ENCODE measurements around the gene RPA3.
"Not testable (repeated sequence)": the region's sequence is repeated elsewhere in the genome, so short reads cannot be mapped to it uniquely, and the experiment has no call there.

The RPA3 gene

DNA sequence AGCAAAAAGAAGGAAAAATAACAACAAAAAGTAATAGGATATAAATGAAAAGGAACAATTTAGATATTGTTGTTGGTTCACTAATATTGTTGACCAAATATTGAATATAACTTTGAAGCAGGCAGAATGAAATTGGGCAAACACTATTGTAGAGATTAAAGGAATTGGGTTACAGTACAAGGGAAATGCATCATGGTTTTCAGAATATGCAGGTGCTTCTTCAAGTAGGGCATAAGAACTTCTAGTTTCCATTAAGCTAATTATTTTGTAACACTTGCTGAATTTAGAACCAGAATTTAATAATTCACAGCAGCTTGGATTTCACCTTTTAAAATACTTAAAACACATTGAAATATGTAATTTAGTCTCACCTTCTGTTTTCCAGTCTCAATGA is 36.5 kb downstream of the RPA3 start:
- no peak overlapping the region for H3K27ac ChIP-seq
- TF ChIP-seq ZFX (IDR thresholded peaks at IDR 0.05), result no peak
- TF ChIP-seq, protein P1, sequence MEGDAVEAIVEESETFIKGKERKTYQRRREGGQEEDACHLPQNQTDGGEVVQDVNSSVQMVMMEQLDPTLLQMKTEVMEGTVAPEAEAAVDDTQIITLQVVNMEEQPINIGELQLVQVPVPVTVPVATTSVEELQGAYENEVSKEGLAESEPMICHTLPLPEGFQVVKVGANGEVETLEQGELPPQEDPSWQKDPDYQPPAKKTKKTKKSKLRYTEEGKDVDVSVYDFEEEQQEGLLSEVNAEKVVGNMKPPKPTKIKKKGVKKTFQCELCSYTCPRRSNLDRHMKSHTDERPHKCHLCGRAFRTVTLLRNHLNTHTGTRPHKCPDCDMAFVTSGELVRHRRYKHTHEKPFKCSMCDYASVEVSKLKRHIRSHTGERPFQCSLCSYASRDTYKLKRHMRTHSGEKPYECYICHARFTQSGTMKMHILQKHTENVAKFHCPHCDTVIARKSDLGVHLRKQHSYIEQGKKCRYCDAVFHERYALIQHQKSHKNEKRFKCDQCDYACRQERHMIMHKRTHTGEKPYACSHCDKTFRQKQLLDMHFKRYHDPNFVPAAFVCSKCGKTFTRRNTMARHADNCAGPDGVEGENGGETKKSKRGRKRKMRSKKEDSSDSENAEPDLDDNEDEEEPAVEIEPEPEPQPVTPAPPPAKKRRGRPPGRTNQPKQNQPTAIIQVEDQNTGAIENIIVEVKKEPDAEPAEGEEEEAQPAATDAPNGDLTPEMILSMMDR (conservative IDR thresholded peaks at IDR 0.05), result no peak

DNA sequence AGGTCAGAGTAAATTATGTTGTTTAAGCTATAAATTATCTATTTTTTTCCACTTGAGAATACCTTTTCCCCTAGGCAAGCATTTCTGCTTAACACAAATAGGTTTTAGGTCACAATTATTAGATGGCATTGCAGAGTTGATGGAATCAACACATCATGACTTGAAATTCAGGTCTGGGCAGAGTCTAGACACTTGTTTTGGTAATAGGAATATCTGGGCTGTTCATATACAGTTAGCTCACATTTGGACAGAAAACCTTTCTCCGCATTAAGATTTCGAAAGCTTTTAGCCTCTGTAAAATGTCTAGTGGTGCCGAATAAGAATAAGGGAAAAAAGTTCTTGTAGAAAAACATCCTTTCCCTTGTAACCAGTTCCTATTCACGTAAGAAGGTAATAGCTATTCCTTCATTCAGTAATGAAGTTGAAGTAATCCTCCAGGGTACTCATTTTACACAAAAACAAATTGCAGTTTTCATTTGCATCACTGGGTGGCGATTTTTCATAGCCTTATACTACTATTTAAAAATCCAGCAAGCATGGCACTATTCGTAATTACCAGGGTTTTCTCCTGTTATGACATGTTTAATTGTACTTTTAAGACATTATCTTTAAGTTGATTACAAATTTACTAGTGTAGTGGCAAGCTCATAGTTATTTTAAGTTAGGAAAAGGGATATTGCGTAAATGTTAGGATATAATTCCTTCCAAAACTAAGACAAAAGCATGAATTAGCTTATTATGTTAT is 37.0 kb downstream of the RPA3 start:
- no peak for TF ChIP-seq ZFX (IDR thresholded peaks at IDR 0.05)
- TF ChIP-seq, protein P1 (conservative IDR thresholded peaks at IDR 0.05), result peak; percentile 82
- H3K27ac ChIP-seq, result no peak overlapping the region

DNA sequence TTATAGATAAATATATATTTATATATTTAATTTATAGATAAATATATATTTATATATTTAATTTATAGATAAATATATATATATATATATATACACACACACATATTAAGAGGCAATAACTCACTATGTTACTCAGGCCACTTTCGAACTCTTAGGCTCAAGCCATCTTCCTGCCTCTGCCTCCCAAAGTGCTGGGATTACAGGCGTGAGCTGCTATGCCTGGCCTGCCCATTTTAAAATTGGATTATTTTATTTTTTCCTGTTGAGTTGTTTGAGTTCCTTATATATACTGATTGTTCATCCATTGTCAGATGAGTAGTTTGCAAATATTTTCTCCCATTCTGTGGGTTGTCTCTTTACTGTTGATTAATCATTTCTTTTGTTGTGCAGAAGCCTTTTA is 38.8 kb downstream of the RPA3 start:
- not testable (repeated sequence) for H3K27ac ChIP-seq

DNA sequence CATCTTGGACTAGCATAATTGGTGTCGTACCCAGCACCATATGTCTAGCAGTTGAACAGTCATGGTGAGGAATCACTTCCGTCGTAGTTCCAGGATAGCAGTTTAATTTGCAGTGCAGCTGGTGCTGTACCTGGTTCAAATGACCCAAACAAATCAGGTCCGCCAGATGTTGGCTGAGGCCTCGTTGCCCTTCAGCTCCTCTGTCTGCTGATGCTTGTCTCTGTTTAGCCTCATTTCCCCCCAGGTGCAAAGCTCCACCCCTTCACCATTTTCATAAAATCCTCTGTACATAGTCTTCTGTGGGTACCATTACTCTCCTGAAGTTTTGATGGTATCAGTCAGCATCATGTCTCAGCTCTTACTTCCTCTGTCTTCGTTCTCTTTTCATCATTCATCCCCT is 42.7 kb downstream of the RPA3 start:
- TF ChIP-seq, protein P1 (conservative IDR thresholded peaks at IDR 0.05), result no peak
- TF ChIP-seq ZFX (IDR thresholded peaks at IDR 0.05), result no peak
- no peak overlapping the region for H3K27ac ChIP-seq

DNA sequence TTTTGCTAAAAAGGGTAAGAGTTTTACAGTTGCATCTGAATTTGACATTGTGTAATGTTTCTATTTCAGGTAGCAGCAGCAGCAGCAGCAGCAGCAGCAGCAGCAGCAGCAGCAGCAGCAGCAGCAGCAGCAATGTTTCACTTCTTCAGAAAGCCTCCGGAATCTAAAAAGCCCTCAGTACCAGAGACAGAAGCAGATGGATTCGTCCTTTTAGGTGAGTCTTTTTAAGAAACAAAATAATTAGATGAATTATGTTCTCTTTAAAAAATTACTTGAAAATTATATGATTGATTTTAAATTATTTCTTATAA is 45.2 kb downstream of the RPA3 start:
- TF ChIP-seq, protein P1 (conservative IDR thresholded peaks at IDR 0.05), result no peak
- TF ChIP-seq ZFX (IDR thresholded peaks at IDR 0.05), result no peak
- H3K27ac ChIP-seq, result no peak overlapping the region

DNA sequence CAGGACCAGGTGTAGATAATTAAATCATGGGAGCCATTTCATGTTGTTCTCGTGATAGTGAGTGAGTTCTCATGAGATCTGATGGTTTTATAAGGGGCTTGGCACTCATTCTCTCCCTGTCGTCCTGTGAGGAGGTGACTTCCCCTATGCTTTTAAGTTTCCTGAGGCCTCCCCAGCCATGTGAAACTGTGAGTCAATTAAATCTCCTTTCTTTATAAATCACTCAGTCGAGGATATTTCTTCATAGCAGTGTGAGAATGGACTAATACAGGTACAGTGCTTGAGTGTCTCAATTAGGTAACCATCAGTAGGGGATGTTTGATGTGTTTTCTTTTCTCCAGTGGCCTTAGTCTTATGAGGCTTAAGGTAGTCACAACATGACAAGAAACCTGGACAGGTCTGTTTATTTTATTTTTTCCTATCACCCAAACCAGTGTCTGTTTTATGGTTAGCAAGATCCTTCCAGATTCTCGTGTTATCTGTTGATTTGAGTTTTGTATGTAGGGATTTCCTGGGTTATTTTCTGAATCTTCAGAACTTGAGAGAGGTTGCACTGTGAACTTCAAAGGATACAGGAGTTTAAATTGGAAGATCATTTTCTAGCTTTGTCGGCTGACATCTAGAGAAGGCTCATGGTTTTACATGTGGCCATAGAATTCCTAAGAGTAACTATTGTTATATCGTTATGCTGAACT is 45.7 kb downstream of the RPA3 start:
- no peak overlapping the region for H3K27ac ChIP-seq

DNA sequence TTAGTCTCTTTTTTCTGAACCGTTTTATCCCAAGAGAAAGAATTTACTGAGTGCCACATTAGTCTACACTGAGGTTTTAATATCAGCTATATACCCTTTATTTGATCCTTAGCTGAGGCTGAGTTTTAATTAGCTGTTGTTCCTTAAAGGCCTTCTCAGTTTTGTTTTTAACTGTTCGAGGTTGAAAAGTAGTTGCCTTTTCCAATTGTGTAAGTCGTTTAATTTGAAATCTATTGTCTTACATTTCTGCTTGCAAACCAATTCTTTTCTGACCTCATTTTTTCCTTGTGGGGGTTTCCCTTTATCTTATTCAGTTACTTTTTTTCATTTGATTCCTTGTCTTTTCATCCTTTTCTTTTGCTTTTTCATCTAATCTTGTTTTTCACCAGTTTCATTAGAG is 47.0 kb downstream of the RPA3 start:
- no peak overlapping the region for H3K27ac ChIP-seq
- TF ChIP-seq ZFX (IDR thresholded peaks at IDR 0.05), result no peak
- TF ChIP-seq, protein P1 (conservative IDR thresholded peaks at IDR 0.05), result no peak

More for the DNA sequence above, 45.7 kb downstream of the RPA3 start:
- TF ChIP-seq, protein P1 (conservative IDR thresholded peaks at IDR 0.05), result no peak
- TF ChIP-seq ZFX (IDR thresholded peaks at IDR 0.05), result no peak

DNA sequence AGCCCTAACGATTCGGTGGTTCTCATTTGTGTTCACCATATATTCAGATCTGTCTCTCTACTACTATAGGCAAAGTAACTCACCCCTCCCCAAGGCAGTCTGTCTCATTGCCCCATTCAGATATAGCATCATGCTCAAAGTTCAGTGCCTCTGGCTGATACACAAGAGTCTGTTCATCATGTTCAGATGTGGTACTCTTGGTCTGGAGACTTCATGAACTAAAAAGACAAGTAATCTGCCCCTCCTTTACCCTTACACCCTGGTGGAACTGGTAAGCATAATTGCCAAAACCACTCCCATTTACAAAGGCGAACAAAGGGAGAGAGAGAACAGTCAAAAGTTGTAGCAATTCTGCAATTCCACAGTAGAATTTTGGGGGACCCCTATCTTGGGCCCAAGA is 47.9 kb downstream of the RPA3 start:
- H3K27ac ChIP-seq, result no peak overlapping the region
- TF ChIP-seq ZFX (IDR thresholded peaks at IDR 0.05), result no peak
- TF ChIP-seq, protein P1 (conservative IDR thresholded peaks at IDR 0.05), result no peak
